H9 (cell line): ENCODE results near the gene SLC10A2. TPM values are rescaled to one million over a fixed set of nuclear protein-coding genes. Genes with fewer than 3 reads are reported as not detected.

Experiments used
- DNase-seq: peaks from one replicate; pipeline ENCODE4 v3.0.0-alpha.2; 2017
- H2AFZ ChIP-seq: one replicate; pipeline ENCODE4 v1.6.1; 2013; ENCODE audit warnings: mild to moderate bottlenecking, low read length, control low read depth, moderate library complexity
- H2AK5ac ChIP-seq: 2 replicates; pipeline ENCODE4 v1.6.1; 2013; ENCODE audit warnings: low read length, control low read depth, mixed read lengths; ENCODE audit not compliant: insufficient read length
- H2BK120ac ChIP-seq: one replicate; pipeline ENCODE4 v1.6.1; 2013; ENCODE audit warnings: low read depth, mild to moderate bottlenecking, low read length, control low read depth, inconsistent platforms; ENCODE audit not compliant: poor library complexity, severe bottlenecking
- H2BK12ac ChIP-seq: 2 replicates; pipeline ENCODE4 v1.6.1; 2013; ENCODE audit warnings: low read length, control low read depth, mixed read lengths, low read depth; ENCODE audit not compliant: insufficient read length
- H2BK15ac ChIP-seq: 2 replicates; pipeline ENCODE4 v1.6.1; 2013; ENCODE audit warnings: low read depth, low read length, control low read depth
- H2BK20ac ChIP-seq: one replicate; pipeline ENCODE4 v1.6.1; 2013; ENCODE audit warnings: low read depth, mild to moderate bottlenecking, low read length, control low read depth, inconsistent platforms; ENCODE audit not compliant: poor library complexity, severe bottlenecking
- H2BK5ac ChIP-seq: 2 replicates; pipeline ENCODE4 v1.6.1; 2013; ENCODE audit warnings: low read length, control low read depth, mixed read lengths; ENCODE audit not compliant: insufficient read length
- H3K14ac ChIP-seq: 2 replicates; pipeline ENCODE4 v1.6.1; 2013; ENCODE audit warnings: low read length, control low read depth; ENCODE audit not compliant: insufficient read depth
- H3K18ac ChIP-seq: 2 replicates; pipeline ENCODE4 v1.6.1; 2013; ENCODE audit warnings: low read depth, mild to moderate bottlenecking, mixed read lengths, low read length, control low read depth; ENCODE audit not compliant: insufficient read length
- H3K23ac ChIP-seq: 2 replicates; pipeline ENCODE4 v1.6.1; 2013; ENCODE audit warnings: low read length, control low read depth, mixed read lengths, low read depth; ENCODE audit not compliant: insufficient read length
- H3K23me2 ChIP-seq: 2 replicates; pipeline ENCODE4 v1.6.1; 2013; ENCODE audit warnings: low read depth, mild to moderate bottlenecking, mixed read lengths, low read length, control low read depth; ENCODE audit not compliant: insufficient read length, poor library complexity, severe bottlenecking
- H3K27ac ChIP-seq: 2 replicates; pipeline ENCODE4 v1.5.1; 2013; ENCODE audit warnings: low read length, control low read depth, mixed read lengths, low read depth; ENCODE audit not compliant: insufficient read length
- H3K27me3 ChIP-seq: 2 replicates; pipeline ENCODE4 v1.6.1; 2013; ENCODE audit warnings: low read length, control low read depth, inconsistent platforms; ENCODE audit not compliant: insufficient read depth
- H3K4ac ChIP-seq: 2 replicates; pipeline ENCODE4 v1.6.1; 2013; ENCODE audit warnings: low read depth, mild to moderate bottlenecking, control low read depth, inconsistent platforms, low read length, moderate library complexity
- H3K4me1 ChIP-seq: 2 replicates; pipeline ENCODE4 v1.6.1; 2013; ENCODE audit warnings: low read length, control low read depth, inconsistent platforms; ENCODE audit not compliant: insufficient read depth
- H3K4me2 ChIP-seq: 2 replicates; pipeline ENCODE4 v1.6.1; 2013; ENCODE audit warnings: low read length, control low read depth, mixed read lengths; ENCODE audit not compliant: insufficient read length, insufficient read depth
- H3K56ac ChIP-seq: 2 replicates; pipeline ENCODE4 v1.6.1; 2013; ENCODE audit warnings: low read depth, mild to moderate bottlenecking, mixed read lengths, low read length, control low read depth; ENCODE audit not compliant: insufficient read length
- H3K79me1 ChIP-seq: 2 replicates; pipeline ENCODE4 v1.6.1; 2013; ENCODE audit warnings: low read depth, mild to moderate bottlenecking, moderate library complexity, low read length, control low read depth, inconsistent platforms; ENCODE audit not compliant: insufficient read depth, poor library complexity, severe bottlenecking
- H3K79me2 ChIP-seq: 2 replicates; pipeline ENCODE4 v1.6.1; 2013; ENCODE audit warnings: low read length, control low read depth, inconsistent platforms; ENCODE audit not compliant: insufficient read depth
- H3K9ac ChIP-seq: 2 replicates; pipeline ENCODE4 v1.6.1; 2013; ENCODE audit warnings: low read length, control low read depth, mixed read lengths; ENCODE audit not compliant: insufficient read length; ENCODE audit errors: extremely low read depth
- H3K9me3 ChIP-seq: one replicate; pipeline ENCODE4 v1.6.1; 2013; ENCODE audit warnings: low read depth, low read length, inconsistent platforms; ENCODE audit not compliant: control insufficient read depth
- H3T11ph ChIP-seq: one replicate; pipeline ENCODE4 v1.6.1; 2013; ENCODE audit warnings: mild to moderate bottlenecking, low read length, control low read depth, inconsistent platforms
- H4K20me1 ChIP-seq: one replicate; pipeline ENCODE4 v1.6.1; 2013; ENCODE audit not compliant: control insufficient read depth, insufficient read length, insufficient read depth
- H4K5ac ChIP-seq: 2 replicates; pipeline ENCODE4 v1.6.1; 2013; ENCODE audit warnings: low read depth, mild to moderate bottlenecking, mixed read lengths, low read length, control low read depth; ENCODE audit not compliant: insufficient read length
- H4K8ac ChIP-seq: replicated peaks from 2 replicates; pipeline ENCODE4 v1.6.1; 2013; ENCODE audit warnings: low read length, control low read depth, mixed read lengths, low read depth; ENCODE audit not compliant: insufficient read length
- H4K91ac ChIP-seq: 2 replicates; pipeline ENCODE4 v1.6.1; 2013; ENCODE audit warnings: low read depth, mild to moderate bottlenecking, moderate library complexity, mixed read lengths, low read length, control low read depth; ENCODE audit not compliant: insufficient read length
- H3K27ac Mint-ChIP-seq, 3 experiments: 2 replicates in 2 of 3; 3 replicates in 1 of 3; pipeline ENCODE4 v1.8.0; 2020 to 2021; ENCODE audit warnings: mixed read lengths in 3 of 3, mild to moderate bottlenecking in 1 of 3, moderate library complexity in 1 of 3
- H3K27me3 Mint-ChIP-seq: 2 replicates; pipeline ENCODE4 v1.8.0; 2021; ENCODE audit warnings: low read depth, mild to moderate bottlenecking, moderate library complexity, mixed read lengths
- H3K36me3 Mint-ChIP-seq, 3 experiments: 2 replicates in 2 of 3; 3 replicates in 1 of 3; pipeline ENCODE4 v1.8.0; 2020 to 2021; ENCODE audit warnings: low read depth in 3 of 3, mixed read lengths in 3 of 3; ENCODE audit not compliant: insufficient read depth in 1 of 3
- H3K4me1 Mint-ChIP-seq, 2 experiments: 2 replicates each; pipeline ENCODE4 v1.8.0; 2020; ENCODE audit warnings: mixed read lengths in 2 of 2
- H3K4me3 Mint-ChIP-seq, 2 experiments: 2 replicates in 1 of 2; 3 replicates in 1 of 2; pipeline ENCODE4 v1.8.0; 2020 to 2021; ENCODE audit warnings: mild to moderate bottlenecking in 2 of 2, mixed read lengths in 2 of 2, moderate library complexity in 1 of 2
- H3K9me3 Mint-ChIP-seq, 2 experiments: 2 replicates in 1 of 2; 3 replicates in 1 of 2; pipeline ENCODE4 v1.8.0; 2020; ENCODE audit warnings: mild to moderate bottlenecking in 2 of 2, mixed read lengths in 2 of 2, moderate library complexity in 1 of 2
- WGBS: extraction: QIAGEN DNeasy Blood & Tissue Kit; methylation state at CpG from one replicate; pipeline ENCODE4 v1.1.7; 2013; ENCODE audit warnings: missing lambda C conversion rate, low lambda C conversion rate, mixed read lengths; ENCODE audit not compliant: insufficient read length; ENCODE audit errors: extremely low coverage; 5-methylcytosine and 5-hydroxymethylcytosine counted together
- total RNA-seq: library from RNA; stranded (reverse); gene quantifications from 2 replicates; pipeline ENCODE4 v1.2.1, GENCODE V29; 2021
- TF ChIP-seq, protein P1 (sequence below): fragments of 200-600 bp; sonication (generic); conservative IDR thresholded peaks from 3 replicates; pipeline ENCODE4 v1.8.0; 2021; ENCODE audit warnings: antibody characterized with exemption, mild to moderate bottlenecking

SLC10A2 gene
- total RNA-seq, 1 experiment from 2014 or later, result not detected

DNA sequence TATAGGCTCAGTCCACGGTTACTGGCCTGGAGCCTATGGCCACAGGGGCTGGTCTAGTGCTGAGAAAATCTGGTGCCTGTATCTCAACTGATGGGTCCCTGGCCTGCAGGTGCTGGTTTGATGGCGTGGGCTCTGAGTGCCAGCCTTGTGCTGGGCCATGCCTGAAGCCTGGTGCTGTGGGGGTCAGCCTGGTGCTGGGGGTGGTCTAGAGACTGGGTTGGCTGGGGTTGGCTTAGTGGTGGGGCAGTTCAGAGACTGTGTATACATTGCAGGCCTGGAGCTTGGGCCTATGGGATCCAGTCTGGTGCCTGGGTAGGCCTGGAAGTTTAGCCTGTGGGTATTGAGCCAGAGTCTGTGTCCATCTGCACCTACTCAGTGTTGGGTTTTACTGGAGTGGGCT is 36.4 kb downstream of the SLC10A2 start:
- H3K27ac Mint-ChIP-seq, result no peak overlapping the region; a peak in 1 of 7 replicates
- Histone ChIP-seq H2BK5ac (no peak overlapping the region), H3K14ac (no peak overlapping the region), H2BK15ac (no peak overlapping the region), H2BK12ac (no peak overlapping the region), H3T11ph (no peak overlapping the region), H3K27me3 (no peaks in the 10 kb centered on the region), H4K20me1 (no peaks in the 10 kb centered on the region), H3K9me3 (no peaks in the 10 kb centered on the region), H3K23ac (no peak overlapping the region), H3K56ac (no peak overlapping the region), H3K4me1 (no peaks in the 10 kb centered on the region), H3K9ac (no peak overlapping the region), H3K27ac (no peak overlapping the region), H2AK5ac (no peak overlapping the region), H3K23me2 (no peaks in the 10 kb centered on the region), H3K79me1 (no peaks in the 10 kb centered on the region), H3K18ac (no peak overlapping the region), H3K4me2 (no peak overlapping the region), H2BK120ac (no peak overlapping the region), H2BK20ac (no peak overlapping the region), H2AFZ (no peak overlapping the region), H4K5ac (no peak overlapping the region), H3K79me2 (no peaks in the 10 kb centered on the region), H4K91ac (no peak overlapping the region), H3K4ac (no peak overlapping the region), H4K8ac (no peak overlapping the region)
- H3K36me3 Mint-ChIP-seq, result 0 out of 7 replicates have a peak, but pooled peaks cover 0 to 2% (median 0%) of the 10 kb centered on the region in 3 experiments
- TF ChIP-seq, protein P1, sequence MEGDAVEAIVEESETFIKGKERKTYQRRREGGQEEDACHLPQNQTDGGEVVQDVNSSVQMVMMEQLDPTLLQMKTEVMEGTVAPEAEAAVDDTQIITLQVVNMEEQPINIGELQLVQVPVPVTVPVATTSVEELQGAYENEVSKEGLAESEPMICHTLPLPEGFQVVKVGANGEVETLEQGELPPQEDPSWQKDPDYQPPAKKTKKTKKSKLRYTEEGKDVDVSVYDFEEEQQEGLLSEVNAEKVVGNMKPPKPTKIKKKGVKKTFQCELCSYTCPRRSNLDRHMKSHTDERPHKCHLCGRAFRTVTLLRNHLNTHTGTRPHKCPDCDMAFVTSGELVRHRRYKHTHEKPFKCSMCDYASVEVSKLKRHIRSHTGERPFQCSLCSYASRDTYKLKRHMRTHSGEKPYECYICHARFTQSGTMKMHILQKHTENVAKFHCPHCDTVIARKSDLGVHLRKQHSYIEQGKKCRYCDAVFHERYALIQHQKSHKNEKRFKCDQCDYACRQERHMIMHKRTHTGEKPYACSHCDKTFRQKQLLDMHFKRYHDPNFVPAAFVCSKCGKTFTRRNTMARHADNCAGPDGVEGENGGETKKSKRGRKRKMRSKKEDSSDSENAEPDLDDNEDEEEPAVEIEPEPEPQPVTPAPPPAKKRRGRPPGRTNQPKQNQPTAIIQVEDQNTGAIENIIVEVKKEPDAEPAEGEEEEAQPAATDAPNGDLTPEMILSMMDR, result no peak
- H3K27me3 Mint-ChIP-seq, result no peaks in the 10 kb centered on the region
- WGBS, result no CpG with 5 or more reads among the region's 2 CpGs
- H3K9me3 Mint-ChIP-seq, result peaks cover 5 to 12% of the 10 kb centered on the region in 2 experiments; a peak in 2 of 5 replicates
- no peaks in the 10 kb centered on the region for H3K4me1 Mint-ChIP-seq
- no peak for DNase-seq
- H3K4me3 Mint-ChIP-seq, result no peak overlapping the region
